HG03457 (cell line): ENCODE results near the gene RFTN1.

Experiments used
- ATAC-seq: cut with Tn5 transposase; IDR thresholded peaks from one replicate; pipeline ENCODE4 v1.9.1; 2021; ENCODE audit warnings: moderate number of reproducible peaks; ENCODE audit not compliant: unreplicated experiment

Gene RFTN1

DNA sequence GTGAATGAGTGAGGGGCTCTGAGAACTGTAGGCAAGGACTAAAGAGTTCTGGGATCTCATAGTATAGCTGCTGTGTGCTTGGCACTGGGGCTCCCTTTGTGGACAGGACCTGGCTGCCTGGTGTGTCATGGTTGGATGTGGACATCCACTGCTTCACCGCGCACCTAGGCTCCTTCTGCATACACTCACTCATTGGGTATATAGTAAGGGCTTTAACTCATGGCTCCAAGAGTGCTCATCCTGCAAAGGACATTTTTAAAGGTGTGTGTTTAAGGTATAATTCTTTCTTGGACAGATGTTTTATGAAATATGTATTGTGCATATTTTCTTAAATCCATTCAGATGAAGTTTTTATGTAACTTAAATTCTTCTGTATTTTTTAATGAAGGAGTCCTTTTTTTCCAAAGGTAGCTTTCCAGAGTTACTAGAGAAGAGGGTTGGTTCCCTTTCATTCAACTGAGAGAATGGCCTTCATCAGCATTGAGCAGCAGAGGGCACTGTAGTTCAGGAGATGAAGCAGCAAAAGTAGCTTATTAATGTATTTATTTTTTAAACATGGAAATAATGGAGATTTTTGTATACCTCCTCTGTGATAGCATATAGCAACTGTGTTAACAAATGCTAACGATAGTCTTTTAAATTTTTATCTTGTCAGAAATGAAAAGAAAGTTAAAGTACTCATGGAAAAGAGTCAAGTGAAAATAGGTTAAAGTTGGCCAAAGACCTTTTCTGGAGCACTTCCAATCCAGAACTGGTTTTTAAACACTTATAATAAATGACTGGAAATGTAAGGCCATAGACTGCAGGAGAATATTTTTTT lies 223.3 kb downstream of the RFTN1 start:
- peak; percentile 37 for ATAC-seq

DNA sequence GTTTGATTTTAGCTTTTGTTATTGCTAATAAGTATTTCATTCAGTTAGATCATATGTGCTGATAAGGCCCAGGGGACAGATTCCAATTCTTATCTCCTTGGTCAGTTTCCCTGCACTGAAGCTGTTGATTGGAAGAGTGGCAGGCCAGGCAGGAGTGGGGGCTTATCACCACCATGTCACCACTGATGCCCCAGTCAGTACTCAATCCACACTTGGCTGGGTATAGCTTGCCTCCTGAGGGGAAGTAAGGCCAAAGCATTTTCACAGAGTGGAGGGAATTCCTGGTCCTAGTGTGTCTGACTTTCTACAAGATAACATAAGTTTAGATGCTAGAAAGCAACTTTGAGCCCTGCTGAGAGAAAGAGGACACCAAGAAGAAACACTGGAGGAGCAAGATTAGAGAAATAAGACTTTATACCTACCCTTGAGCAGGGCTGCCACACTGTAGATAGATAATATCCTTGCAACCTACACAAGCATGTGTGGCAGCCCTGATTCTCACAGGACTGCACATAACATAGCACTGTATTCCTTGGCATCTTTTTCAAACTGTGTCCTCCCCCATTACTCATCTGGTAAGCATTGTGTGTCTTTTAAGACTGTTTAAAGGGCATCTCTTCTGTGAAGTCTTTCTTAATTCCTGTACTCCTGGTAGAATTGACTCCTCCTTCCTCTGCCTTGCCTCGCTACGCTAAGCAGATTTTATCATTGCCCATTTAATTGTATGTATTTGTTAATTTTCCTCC lies 224.2 kb downstream of the RFTN1 start:
- no peak for ATAC-seq

GRCh38 chr3:16288664-16289063 lies 224.8 kb downstream of the RFTN1 start:
- no peak for ATAC-seq

DNA sequence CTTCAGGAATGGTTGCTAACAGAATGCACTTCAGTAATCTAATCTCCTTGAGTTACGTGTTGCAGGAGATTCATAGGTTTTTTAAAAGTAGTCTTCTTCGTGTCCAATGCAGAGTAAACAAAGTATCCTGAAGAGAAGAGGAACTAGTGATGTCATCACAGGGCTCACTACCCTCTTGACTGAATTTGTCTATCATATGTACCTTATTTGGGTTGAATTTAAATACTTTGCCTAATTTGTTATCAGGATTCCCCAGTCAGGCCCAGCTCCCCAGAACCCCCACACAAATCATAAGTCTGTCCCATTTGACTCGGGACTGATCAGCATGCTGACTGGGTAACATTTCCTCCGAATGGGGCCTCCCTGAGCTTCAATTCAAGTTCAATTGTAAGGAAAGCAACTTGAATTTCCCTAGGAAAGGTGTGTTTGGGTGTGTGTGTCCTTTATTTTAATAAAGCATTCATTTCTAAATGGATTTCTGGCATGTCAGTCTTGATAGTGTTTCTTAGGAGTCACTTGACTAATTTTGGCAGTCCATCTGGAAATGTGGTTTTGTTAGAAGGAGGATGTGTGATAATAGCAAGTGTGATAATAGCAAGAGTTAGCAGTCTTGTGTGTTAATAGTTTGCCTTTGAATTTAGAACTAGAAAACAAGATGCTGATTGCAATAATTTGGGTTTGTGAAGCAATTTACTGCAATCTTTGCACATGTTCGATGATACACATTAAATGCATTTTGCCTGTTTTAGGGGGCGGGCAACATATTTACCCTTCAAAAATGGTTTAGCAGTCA lies 226.6 kb downstream of the RFTN1 start:
- no peak for ATAC-seq

DNA sequence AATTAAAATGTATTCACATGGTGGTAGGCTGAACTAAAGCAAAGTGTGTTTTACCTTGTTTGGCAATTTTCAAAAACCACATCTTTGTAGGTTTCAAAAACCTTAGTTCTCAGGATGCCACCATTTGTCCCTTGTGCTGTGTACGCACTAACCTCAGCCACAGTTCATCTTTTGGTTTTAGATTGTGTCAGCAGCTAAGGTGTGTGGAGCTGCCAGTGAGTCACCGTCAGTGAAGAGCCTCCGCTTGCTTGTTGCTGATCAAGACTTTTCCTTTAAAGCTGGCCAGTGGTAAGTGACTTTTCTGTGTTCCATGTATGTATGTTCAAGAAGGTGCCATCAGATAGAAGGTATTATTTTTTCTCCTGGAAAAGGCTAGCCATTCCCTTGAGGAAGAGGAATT lies 227.3 kb downstream of the RFTN1 start:
- no peak for ATAC-seq

- ATAC-seq: no peak
Observed at GRCh38 chr3:16284633-16285032, 228.9 kb downstream of the RFTN1 start.

GRCh38 chr3:16280671-16281070 lies 232.8 kb downstream of the RFTN1 start:
- ATAC-seq: no peak

- no peak for ATAC-seq
Observed at GRCh38 chr3:16279010-16279801, 234.3 kb downstream of the RFTN1 start.

- ATAC-seq: no peak
Observed at GRCh38 chr3:16277471-16277870, 236.0 kb downstream of the RFTN1 start.

- no peak for ATAC-seq
Observed at GRCh38 chr3:16273867-16274266, 239.6 kb downstream of the RFTN1 start.

DNA sequence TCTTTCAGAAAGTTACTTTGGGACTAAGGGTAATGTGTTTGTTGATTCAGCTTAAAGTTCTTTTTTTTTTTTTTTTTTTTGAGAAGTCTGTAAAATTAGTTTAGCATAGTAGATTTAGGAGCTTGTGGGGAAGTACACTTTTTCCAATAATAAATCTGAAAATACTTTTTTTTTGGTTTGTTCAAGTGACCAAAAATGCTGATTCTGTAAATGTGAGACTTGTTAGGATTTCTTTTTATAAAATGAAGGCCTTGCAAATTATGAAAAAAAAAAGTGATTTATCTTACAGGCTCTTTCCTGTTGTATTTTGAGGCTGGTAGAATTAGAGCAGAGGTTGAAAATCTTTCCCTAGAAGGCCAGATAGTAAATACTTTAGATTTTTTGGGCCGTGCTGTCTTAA lies 240.9 kb downstream of the RFTN1 start:
- ATAC-seq: no peak

DNA sequence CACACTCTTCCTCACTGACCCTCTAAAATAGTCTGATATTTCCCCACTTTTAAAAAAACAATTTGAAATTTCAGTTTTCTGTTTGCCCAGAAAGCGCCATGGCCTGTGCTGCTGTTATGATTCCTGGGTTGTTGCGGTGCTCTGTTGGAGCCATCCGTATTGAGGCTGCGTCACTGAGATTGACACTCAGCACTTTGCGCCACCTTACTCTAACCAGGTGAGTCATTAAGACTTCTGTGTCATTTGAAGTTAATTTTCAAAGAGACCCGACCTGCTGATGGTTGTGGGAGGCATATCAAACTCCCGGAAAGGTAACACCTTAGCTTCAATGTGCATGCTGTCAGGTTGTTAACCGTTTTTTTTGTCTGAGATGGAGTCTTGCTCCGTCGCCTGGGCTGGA lies 242.6 kb downstream of the RFTN1 start:
- no peak for ATAC-seq

DNA sequence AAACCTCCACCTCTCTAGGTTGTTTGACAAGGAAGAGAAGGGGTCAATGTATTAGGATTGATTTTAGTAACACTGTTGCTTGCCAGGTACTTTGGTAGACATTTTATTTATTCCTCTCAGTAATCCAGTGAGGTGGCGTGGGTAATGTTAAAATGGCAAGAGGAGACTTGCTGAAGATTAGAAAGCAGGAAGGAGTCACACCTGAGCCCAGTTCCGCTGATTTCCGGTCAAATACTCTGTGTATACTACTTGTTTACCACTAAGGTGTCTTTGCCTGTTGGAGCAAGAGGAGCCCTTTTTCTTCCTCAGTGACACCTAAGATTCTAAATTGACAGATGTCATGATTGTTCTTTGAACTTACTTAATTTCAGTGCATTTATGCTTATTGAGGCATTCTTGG lies 246.8 kb downstream of the RFTN1 start:
- no peak for ATAC-seq
